HFFc6 (cell line): ENCODE results near the gene DUOXA2. TPM values are rescaled to one million over a fixed set of nuclear protein-coding genes. Genes with fewer than 3 reads are reported as not detected.
A peak's percentile ranks its signal among the peaks of the same experiment; 100 is the strongest.

ENCODE experiments used
- DNase-seq: peaks from one replicate; pipeline ENCODE4 v3.0.0-alpha.2; 2018
- H3K27ac Mint-ChIP-seq: 2 replicates; pipeline ENCODE4 v1.8.0; 2020; ENCODE audit warnings: mild to moderate bottlenecking, mixed read lengths
- H3K27me3 Mint-ChIP-seq: 2 replicates; pipeline ENCODE4 v1.8.0; 2021; ENCODE audit warnings: mild to moderate bottlenecking, moderate library complexity, mixed read lengths; ENCODE audit not compliant: insufficient read depth
- H3K36me3 Mint-ChIP-seq: 2 replicates; pipeline ENCODE4 v1.8.0; 2021; ENCODE audit warnings: low read depth, mixed read lengths
- H3K4me1 Mint-ChIP-seq: 2 replicates; pipeline ENCODE4 v1.8.0; 2020; ENCODE audit warnings: low read depth, mixed read lengths
- H3K4me3 Mint-ChIP-seq: 2 replicates; pipeline ENCODE4 v1.8.0; 2020; ENCODE audit warnings: mild to moderate bottlenecking, moderate library complexity, mixed read lengths
- H3K9me3 Mint-ChIP-seq: 2 replicates; pipeline ENCODE4 v1.8.0; 2020; ENCODE audit warnings: mild to moderate bottlenecking, mixed read lengths
- total RNA-seq, 6 experiments: library from RNA; stranded (reverse); fragmentation: NEBNext Ultra II Directional; extraction: Animal tissue kit (Norgen Biotek cat#: 25700); gene quantifications; 2 replicates in 1 of 6; 3 replicates in 5 of 6; pipeline ENCODE4 v1.2.3, GENCODE V29; 2021
- TF ChIP-seq, protein P1 (sequence below): fragments of 200-600 bp; sonication (generic); IDR thresholded peaks from 2 replicates; pipeline ENCODE4 v1.5.0; 2021; ENCODE audit warnings: antibody characterized with exemption, mild to moderate bottlenecking

DUOXA2 gene
- total RNA-seq, 6 experiments from 2014 or later = not detected

DNA sequence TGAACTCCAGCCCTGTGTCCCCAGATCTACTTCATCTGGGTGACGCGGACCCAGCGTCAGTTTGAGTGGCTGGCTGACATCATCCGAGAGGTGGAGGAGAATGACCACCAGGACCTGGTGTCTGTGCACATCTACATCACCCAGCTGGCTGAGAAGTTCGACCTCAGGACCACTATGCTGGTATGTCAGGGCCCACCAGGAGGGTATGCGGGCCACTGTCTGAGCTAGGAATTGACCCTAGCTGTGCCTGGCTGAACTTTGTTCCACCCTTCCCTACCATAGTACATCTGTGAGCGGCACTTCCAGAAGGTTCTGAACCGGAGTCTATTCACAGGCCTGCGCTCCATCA is 49.4 kb downstream of the DUOXA2 start:
- no peaks in the 10 kb centered on the region for H3K9me3 Mint-ChIP-seq
- no peak for DNase-seq
- no peaks in the 10 kb centered on the region; the same call in 1 of the 2 replicates for H3K27me3 Mint-ChIP-seq
- H3K36me3 Mint-ChIP-seq = no peaks in the 10 kb centered on the region
- H3K4me1 Mint-ChIP-seq = peaks cover 26% of the 10 kb centered on the region
- TF ChIP-seq, protein P1, sequence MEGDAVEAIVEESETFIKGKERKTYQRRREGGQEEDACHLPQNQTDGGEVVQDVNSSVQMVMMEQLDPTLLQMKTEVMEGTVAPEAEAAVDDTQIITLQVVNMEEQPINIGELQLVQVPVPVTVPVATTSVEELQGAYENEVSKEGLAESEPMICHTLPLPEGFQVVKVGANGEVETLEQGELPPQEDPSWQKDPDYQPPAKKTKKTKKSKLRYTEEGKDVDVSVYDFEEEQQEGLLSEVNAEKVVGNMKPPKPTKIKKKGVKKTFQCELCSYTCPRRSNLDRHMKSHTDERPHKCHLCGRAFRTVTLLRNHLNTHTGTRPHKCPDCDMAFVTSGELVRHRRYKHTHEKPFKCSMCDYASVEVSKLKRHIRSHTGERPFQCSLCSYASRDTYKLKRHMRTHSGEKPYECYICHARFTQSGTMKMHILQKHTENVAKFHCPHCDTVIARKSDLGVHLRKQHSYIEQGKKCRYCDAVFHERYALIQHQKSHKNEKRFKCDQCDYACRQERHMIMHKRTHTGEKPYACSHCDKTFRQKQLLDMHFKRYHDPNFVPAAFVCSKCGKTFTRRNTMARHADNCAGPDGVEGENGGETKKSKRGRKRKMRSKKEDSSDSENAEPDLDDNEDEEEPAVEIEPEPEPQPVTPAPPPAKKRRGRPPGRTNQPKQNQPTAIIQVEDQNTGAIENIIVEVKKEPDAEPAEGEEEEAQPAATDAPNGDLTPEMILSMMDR = no peak
- H3K27ac Mint-ChIP-seq = peak overlapping the region; percentile 75
- H3K4me3 Mint-ChIP-seq = no peak overlapping the region

DNA sequence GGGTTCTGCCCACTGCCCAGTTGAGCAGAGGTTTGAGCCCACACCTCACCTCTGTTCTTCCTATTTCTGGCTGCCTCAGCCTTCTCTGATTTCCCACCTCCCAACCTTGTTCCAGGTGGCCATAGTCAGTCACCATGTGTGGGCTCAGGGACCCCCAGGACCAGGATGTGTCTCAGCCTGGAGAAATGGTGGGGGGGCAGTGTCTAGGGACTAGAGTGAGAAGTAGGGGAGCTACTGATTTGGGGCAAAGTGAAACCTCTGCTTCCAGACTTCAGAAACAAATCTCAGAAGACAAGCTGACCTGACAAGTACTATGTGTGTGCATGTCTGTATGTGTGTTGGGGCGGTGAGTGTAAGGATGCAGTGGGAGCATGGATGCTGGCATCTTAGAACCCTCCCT is 50.8 kb downstream of the DUOXA2 start:
- peaks cover 26% of the 10 kb centered on the region for H3K4me1 Mint-ChIP-seq
- no peaks in the 10 kb centered on the region; the same call in 1 of the 2 replicates for H3K27me3 Mint-ChIP-seq
- TF ChIP-seq, protein P1 = no peak
- no peaks in the 10 kb centered on the region for H3K36me3 Mint-ChIP-seq
- no peak for DNase-seq
- H3K4me3 Mint-ChIP-seq = no peak overlapping the region
- no peaks in the 10 kb centered on the region for H3K9me3 Mint-ChIP-seq
- no peak overlapping the region for H3K27ac Mint-ChIP-seq

DNA sequence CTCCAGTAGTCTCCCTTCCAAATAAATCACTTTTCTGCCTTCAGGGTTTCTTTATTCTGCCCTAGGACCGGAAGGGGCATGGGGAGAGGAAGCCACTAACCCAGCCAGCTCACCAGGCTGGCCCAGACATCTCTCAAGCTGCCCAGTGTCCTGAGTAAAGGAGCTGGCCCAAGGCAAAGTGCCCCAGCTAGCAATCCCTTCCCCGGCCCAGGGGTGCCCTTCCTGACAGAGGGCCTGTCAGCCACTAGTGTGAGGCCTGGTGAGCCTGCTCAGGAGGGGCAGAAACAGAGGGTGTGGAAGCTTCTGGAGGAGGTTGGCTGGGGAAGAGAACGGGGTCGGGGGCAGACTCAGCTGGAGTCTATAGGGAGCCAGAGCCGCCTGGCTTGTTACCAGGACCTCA is 51.4 kb downstream of the DUOXA2 start:
- Mint-ChIP-seq H3K27ac (peak overlapping the region; percentile 24; the same call in 1 of the 2 replicates), H3K9me3 (no peaks in the 10 kb centered on the region), H3K36me3 (no peaks in the 10 kb centered on the region), H3K4me3 (peak overlapping the region; percentile 36), H3K27me3 (no peaks in the 10 kb centered on the region; the same call in 1 of the 2 replicates), H3K4me1 (peaks cover 26% of the 10 kb centered on the region)
- TF ChIP-seq, protein P1 = no peak
- no peak for DNase-seq

DNA sequence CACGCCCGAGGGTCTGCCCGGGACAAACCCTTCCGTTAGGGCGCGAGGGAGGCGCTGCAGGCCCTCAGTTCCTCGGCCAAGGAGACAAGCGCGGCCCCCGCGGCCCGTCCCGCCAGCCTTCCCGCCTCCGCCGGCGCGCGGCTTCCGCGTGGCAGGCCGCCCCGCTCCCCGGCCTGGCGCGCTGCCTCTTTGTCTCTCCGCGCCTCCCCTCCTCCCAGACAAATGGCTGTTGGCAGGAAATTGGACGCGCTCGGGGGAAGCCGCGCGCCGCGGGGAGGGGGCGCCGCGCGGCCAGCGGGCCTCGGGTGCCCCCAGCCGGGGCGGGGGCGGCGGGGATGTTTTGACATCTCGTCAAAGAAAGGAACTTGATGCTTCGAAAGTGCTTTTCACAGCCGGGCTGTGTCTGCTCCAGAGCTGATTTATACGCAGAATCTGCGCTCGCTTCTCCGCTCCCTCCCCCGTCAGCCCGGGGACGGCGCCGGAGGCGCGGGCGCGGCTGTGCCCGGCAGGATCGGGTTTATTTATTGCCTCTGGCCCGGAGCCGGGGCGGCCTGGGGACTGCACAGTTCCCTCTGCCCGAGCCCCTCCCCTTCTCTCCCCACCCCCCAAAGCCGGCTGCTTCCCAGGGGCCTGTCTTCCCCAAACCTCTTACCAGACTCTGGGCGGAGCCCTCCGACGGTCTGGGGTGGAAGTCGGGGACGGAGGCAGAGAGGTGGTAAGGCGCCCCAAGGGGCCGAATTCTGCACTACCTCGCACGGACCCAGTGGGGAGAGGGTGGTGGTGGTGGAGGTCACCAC is 52.9 kb downstream of the DUOXA2 start:
- H3K27me3 Mint-ChIP-seq = no peaks in the 10 kb centered on the region; the same call in 1 of the 2 replicates
- peaks cover 24% of the 10 kb centered on the region for H3K4me1 Mint-ChIP-seq
- H3K27ac Mint-ChIP-seq = peak overlapping the region; percentile 38; the same call in 1 of the 2 replicates
- no peaks in the 10 kb centered on the region for H3K9me3 Mint-ChIP-seq
- peak overlapping the region; percentile 52 for H3K4me3 Mint-ChIP-seq
- TF ChIP-seq, protein P1 = peak; percentile 79
- no peaks in the 10 kb centered on the region for H3K36me3 Mint-ChIP-seq
- peak; percentile 67 for DNase-seq

DNA sequence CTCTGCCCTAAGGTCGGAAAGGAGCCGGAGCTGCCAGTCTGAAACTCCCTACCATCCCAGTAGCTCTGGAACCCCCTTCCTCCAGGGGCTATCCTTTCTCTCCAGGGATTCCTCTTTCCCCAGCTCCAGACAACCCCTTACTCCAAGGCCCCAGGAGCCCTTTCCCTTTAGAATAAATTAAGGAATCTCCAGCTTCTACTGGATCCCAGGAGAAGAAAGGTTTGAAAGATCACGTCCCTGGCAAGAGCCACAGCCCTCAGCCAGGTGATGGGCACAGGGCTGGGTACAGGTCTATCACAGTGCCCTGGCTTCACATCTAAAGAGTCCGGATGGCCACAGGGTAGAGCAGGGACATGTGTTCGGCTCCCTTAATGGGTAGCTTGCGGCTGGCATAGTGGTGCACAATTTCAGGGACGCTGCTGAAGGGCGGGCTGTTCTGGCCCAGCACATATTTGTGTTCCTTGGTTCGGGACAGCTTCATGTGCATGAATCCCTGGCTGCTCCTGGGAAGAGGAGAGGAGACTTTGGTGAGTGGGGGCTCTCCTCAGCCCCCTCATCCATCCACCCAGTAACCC is 53.6 kb downstream of the DUOXA2 start:
- TF ChIP-seq, protein P1 = peak; percentile 14
- H3K4me1 Mint-ChIP-seq = peaks cover 17% of the 10 kb centered on the region
- peaks cover 1% of the 10 kb centered on the region; the same call in 1 of the 2 replicates for H3K27me3 Mint-ChIP-seq
- H3K4me3 Mint-ChIP-seq = peak overlapping the region; percentile 52
- no peaks in the 10 kb centered on the region for H3K36me3 Mint-ChIP-seq
- peak overlapping the region; percentile 38; the same call in 1 of the 2 replicates for H3K27ac Mint-ChIP-seq
- H3K9me3 Mint-ChIP-seq = no peaks in the 10 kb centered on the region
- DNase-seq = no peak

Other genes with a start within 250 kb of the DUOXA2 start
- gene TERB2, start 157.6 kb upstream of the DUOXA2 start, total RNA-seq = not detected
- 10 to 100 TPM; 13.7 to 19.0 (median 16.7) TPM for gene SORD, start 91.1 kb upstream of the DUOXA2 start, total RNA-seq
- gene DUOX2, start 154 bp upstream of the DUOXA2 start, total RNA-seq = not detected
- gene DUOXA1, start 15.6 kb downstream of the DUOXA2 start, total RNA-seq = under 1 TPM in 3 of 6 experiments, not detected in 3; 0.09 to 0.31 (median 0.16) TPM
- gene DUOX1, start 15.7 kb downstream of the DUOXA2 start, total RNA-seq = under 1 TPM in 5 of 6 experiments, not detected in 1; 0.02 to 0.26 (median 0.12) TPM
- gene SHF, start 73.6 kb downstream of the DUOXA2 start, total RNA-seq = 1 to 10 TPM; 2.1 to 3.1 (median 2.1) TPM
- gene SLC28A2, start 137.9 kb downstream of the DUOXA2 start, total RNA-seq = not detected